SK-N-SH treated with all-trans-retinoic acid at 6 μM for 48 hours (cell line): ENCODE data around the gene NRXN3.

Experiments
- ARNTL ChIP-seq: fragments of 450-650 bp; formaldehyde crosslinking; IDR thresholded peaks from 2 replicates; pipeline ENCODE4 v1.5.0; 2020; ENCODE audit warnings: low read depth, mild to moderate bottlenecking, moderate library complexity, borderline replicate concordance
- ZFP30 ChIP-seq: fragments of 450-650 bp; formaldehyde crosslinking; IDR thresholded peaks from 2 replicates; pipeline ENCODE4 v1.5.0; 2022; ENCODE audit warnings: mild to moderate bottlenecking, moderate library complexity
- TF ChIP-seq, protein P1 (sequence below): fragments of 250-450 bp; sonication (Bioruptor Pico); IDR thresholded peaks from 2 replicates; pipeline ENCODE4 v1.5.1; 2021; ENCODE audit warnings: mild to moderate bottlenecking, moderate library complexity

DNA sequence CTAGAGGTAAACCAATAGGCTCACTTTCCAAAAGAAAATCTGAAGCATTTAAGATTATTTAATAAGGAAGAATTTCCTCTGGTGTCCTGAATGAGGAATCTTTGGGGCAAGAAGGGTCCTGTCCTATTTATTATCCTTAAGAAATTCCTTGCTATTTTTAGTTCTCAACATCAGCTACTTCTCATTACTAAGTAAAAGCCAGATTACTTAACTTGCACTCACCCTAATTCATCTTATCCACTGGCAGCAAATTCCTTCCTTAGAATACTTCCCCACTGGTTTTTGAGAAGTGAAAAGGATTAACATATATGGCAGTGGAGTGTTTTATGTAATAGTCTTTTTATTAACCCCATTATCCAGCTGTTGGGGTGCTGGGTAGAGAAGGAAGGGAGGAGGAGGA is 1273.4 kb downstream of the NRXN3 start:
- TF ChIP-seq ARNTL (CRISPR knock-in tag) (no peak), ZFP30 (CRISPR knock-in tag) (no peak)
- TF ChIP-seq, protein P1, sequence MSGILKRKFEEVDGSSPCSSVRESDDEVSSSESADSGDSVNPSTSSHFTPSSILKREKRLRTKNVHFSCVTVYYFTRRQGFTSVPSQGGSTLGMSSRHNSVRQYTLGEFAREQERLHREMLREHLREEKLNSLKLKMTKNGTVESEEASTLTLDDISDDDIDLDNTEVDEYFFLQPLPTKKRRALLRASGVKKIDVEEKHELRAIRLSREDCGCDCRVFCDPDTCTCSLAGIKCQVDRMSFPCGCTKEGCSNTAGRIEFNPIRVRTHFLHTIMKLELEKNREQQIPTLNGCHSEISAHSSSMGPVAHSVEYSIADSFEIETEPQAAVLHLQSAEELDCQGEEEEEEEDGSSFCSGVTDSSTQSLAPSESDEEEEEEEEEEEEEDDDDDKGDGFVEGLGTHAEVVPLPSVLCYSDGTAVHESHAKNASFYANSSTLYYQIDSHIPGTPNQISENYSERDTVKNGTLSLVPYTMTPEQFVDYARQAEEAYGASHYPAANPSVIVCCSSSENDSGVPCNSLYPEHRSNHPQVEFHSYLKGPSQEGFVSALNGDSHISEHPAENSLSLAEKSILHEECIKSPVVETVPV (CRISPR knock-in tag): no peak
